HepG2 (cell line): Measurements from ENCODE around the gene PSMG4. TPM values are rescaled to one million over a fixed set of nuclear protein-coding genes. Genes with fewer than 3 reads are reported as not detected.

ENCODE experiments used
- ATAC-seq: fragments of 200-7000 bp; cut with Tn5 transposase; 3 replicates; pipeline ENCODE4 v1.9.1; 2020; ENCODE audit warnings: mild to moderate bottlenecking, moderate library complexity
- BruUV-seq: library from RNA; stranded (reverse); fragments of 400-500 nt; replicated peaks from 2 replicates; lab custom pipeline; 2021; lab: Mats Ljungman, UMichigan
- CTCF ChIA-PET: fragments of 300-600 bp; formaldehyde crosslinking; extraction: SDS; loops from one replicate; lab custom pipeline; 2021; ENCODE audit warnings: low total read pairs, inconsistent platforms, low intra/inter-chr PET ratio; lab: Yijun Ruan, JAX
- POLR2A ChIA-PET: fragments of 350-600 bp; sonication (Branson Sonifier 250); formaldehyde crosslinking; loops from one replicate; lab custom pipeline; 2020; ENCODE audit warnings: antibody characterized with exemption, inconsistent platforms; lab: Yijun Ruan, JAX
- DNase-seq: peaks from one replicate; pipeline ENCODE4 v3.0.0-alpha.2; 2015; ENCODE audit warnings: low spot score
- FAIRE-seq: peaks from 3 replicates; lab custom pipeline; 2011; peaks lifted over from hg19 to GRCh38; lab: Jason Lieb, UNC
- H2AFZ ChIP-seq: one replicate; pipeline ENCODE4 v1.6.1; 2011; ENCODE audit warnings: low read length, inconsistent platforms
- H3K27ac ChIP-seq: fragments of 300-600 bp; 3 replicates; pipeline ENCODE4 v1.8.0; 2011; ENCODE audit warnings: mixed run types, mild to moderate bottlenecking, mixed read lengths, low read length, inconsistent platforms; ENCODE audit not compliant: insufficient read depth; ENCODE audit errors: extremely low read length
- H3K27me3 ChIP-seq, 2 experiments: fragments of 200-600 bp in 1 of 2; 2 replicates in 1 of 2; 3 replicates in 1 of 2; pipeline versions ENCODE4 v1.6.0 to v1.8.0; 2011; ENCODE audit warnings: low read length in 2 of 2, mild to moderate bottlenecking in 2 of 2, moderate library complexity in 2 of 2, inconsistent platforms in 1 of 2; ENCODE audit not compliant: insufficient read depth in 2 of 2, control insufficient read depth in 1 of 2
- H3K36me3 ChIP-seq, 2 experiments: fragments of 200-600 bp in 1 of 2; replicated peaks in 1 of 2; 2 replicates in 1 of 2; 3 replicates in 1 of 2; pipeline versions ENCODE4 v1.5.1 to v1.8.0; 2011; ENCODE audit warnings: low read length in 2 of 2, inconsistent platforms in 1 of 2; ENCODE audit not compliant: insufficient read depth in 2 of 2, control insufficient read depth in 1 of 2
- H3K4me1 ChIP-seq: 2 replicates; pipeline ENCODE4 v1.5.1; 2012; ENCODE audit warnings: low read length, inconsistent platforms; ENCODE audit not compliant: insufficient read depth
- H3K4me2 ChIP-seq: 2 replicates; pipeline ENCODE4 v1.6.0; 2011; ENCODE audit warnings: low read depth, low read length, inconsistent platforms
- H3K4me3 ChIP-seq, 3 experiments: fragments of 200-600 bp in 1 of 3; sonication (generic), shearing (Covaris generic) in 1 of 3; replicated peaks in 1 of 3; 2 replicates each; pipeline ENCODE4 v1.5.1; 2011 to 2016; ENCODE audit warnings: low read length in 3 of 3, inconsistent platforms in 2 of 3, low read depth in 2 of 3, mild to moderate bottlenecking in 2 of 3, control low read depth in 1 of 3, mixed read lengths in 1 of 3; ENCODE audit not compliant: insufficient read depth in 1 of 3
- H3K79me2 ChIP-seq: one replicate; pipeline ENCODE4 v1.6.1; 2011; ENCODE audit warnings: low read length, inconsistent platforms; ENCODE audit not compliant: insufficient read depth
- H3K9ac ChIP-seq: 2 replicates; pipeline ENCODE4 v1.6.0; 2011; ENCODE audit warnings: mild to moderate bottlenecking, low read depth, low read length, inconsistent platforms; ENCODE audit not compliant: insufficient read depth
- H3K9me3 ChIP-seq: 2 replicates; pipeline ENCODE4 v1.5.1; 2012; ENCODE audit warnings: mild to moderate bottlenecking, low read length
- H4K20me1 ChIP-seq: 2 replicates; pipeline ENCODE4 v1.6.0; 2011; ENCODE audit warnings: inconsistent platforms, mild to moderate bottlenecking, low read length, moderate library complexity; ENCODE audit not compliant: insufficient read depth
- AKAP8 ChIP-seq: sonication (generic); formaldehyde crosslinking; IDR thresholded peaks from 2 replicates; pipeline ENCODE4 v1.5.1; 2020; ENCODE audit warnings: mild to moderate bottlenecking, missing genetic modification reagents
- RBM22 ChIP-seq: fragments of 200-400 bp; formaldehyde crosslinking; optimal IDR thresholded peaks from 2 replicates; pipeline ENCODE3; 2017; ENCODE audit warnings: mild to moderate bottlenecking, low read length, moderate library complexity
- ZNF792 ChIP-seq: IDR thresholded peaks from 2 replicates; pipeline ENCODE4 v1.6.1; 2016
- WGBS: methylation state at CpG from one replicate; pipeline ENCODE4 v1.1.6; 2017; ENCODE audit warnings: low lambda C conversion rate; 5-methylcytosine and 5-hydroxymethylcytosine counted together
- in situ Hi-C: cut with HindIII; loops from 2 replicates; pipeline ENCODE4 v1.10.0; 2017; ENCODE audit warnings: low pct_unique_long_range_greater_than_20kb; ENCODE audit not compliant: extremely low pct_ligation_motif_present
- intact Hi-C: fragments of 100-400 bp; cut with micrococcal nuclease; formaldehyde crosslinking; loops from one replicate; pipeline ENCODE4 v1.10.0; 2022; ENCODE audit not compliant: unreplicated experiment
- polyA plus RNA-seq, 8 experiments: library from polyadenylated mRNA; depleted of rRNA in 3 of 8; stranded (reverse) in 7 of 8; unstranded in 1 of 8; fragments of >200 nt; fragmentation: Illumina TruSeq in 4 of 8; extraction: Trizol in 4 of 8; gene quantifications; 2 replicates each; pipeline versions ENCODE4 v1.2.1 to v1.2.3, GENCODE V29; 2011 to 2016; ENCODE audit warnings: low read depth in 4 of 8, missing spikeins in 1 of 8, mixed read lengths in 1 of 8; ENCODE audit not compliant: insufficient read depth in 1 of 8
- total RNA-seq, 5 experiments: library from RNA; depleted of rRNA; stranded (reverse); fragments of >200 nt; fragmentation: Illumina TruSeq; extraction: Trizol; gene quantifications; 2 replicates each; pipeline ENCODE4 v1.2.3, GENCODE V29; 2016; ENCODE audit warnings: low read depth in 1 of 5
- TF ChIP-seq, protein P1 (sequence below): sonication (generic); formaldehyde crosslinking; IDR thresholded peaks from 2 replicates; pipeline ENCODE4 v1.4.0; 2020; ENCODE audit warnings: mild to moderate bottlenecking, missing genetic modification reagents, borderline replicate concordance

Gene PSMG4
- total and polyA plus RNA-seq, 2 of the 13 experiments (the other 11 are each of a cell fraction or from before 2014, with no cell fraction given) = 28.5 to 32.8 TPM

DNA sequence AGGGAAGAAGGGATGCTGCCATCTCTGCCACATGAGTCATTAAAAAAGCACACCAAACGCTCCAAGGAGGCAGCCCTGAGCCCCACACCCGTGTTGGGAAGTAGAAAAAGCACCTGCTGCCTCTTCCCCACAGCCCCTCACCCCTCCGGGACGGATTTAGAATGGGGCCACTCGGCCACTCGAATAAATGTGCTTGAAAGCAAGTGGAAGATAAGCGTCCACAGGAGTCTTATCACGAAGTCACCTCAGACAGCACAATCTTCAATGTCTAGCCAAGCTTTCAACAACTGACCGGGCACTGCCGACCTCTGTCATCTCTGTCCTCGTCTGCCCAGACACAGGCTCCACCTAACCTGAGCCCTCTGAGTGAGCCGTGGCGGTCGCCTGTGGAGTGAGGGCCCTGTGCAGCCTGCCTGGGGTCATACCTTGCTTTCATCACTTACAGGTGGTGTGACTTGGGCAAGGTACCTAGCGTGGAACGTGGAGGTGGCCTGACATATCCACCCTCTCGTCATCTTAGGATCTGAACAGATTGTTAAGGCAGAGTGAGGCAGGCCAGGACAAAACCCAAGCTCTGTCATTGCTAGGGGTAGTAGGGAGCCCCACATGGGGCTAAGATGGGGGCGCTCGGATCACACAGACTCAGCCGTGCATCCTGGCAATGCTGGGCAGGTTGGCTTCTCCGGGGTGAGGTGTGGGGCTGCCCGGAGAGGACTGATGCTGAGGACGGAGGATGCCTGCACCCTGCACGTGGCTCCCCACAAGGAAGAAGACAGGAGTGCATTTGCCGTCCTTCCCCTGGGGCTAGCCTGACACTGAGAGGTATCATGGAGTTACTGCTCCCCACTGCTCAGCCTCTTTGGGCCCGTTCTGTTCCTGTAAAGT lies 34.8 kb downstream of the PSMG4 start:
- intact Hi-C loops = loop anchor here (5.0 kb wide), 1 partner anchor 1569 kb away; no protein-coding TSS in a partner anchor
- no peaks in the 10 kb centered on the region for H3K9me3 ChIP-seq
- ATAC-seq = no peak
- H3K4me2 ChIP-seq = no peak overlapping the region
- in situ Hi-C loops = loop anchor here (25.0 kb wide), 1 partner anchor 694 kb away; no protein-coding TSS in a partner anchor
- H3K27me3 ChIP-seq = no peaks in the 10 kb centered on the region
- ChIA-PET POLR2A (no interaction called here), CTCF (no interaction called here)
- H4K20me1 ChIP-seq = no peaks in the 10 kb centered on the region
- no peak overlapping the region for H3K27ac ChIP-seq
- 93% methylated on average over 25 of the region's 26 CpGs for WGBS
- H3K79me2 ChIP-seq = no peaks in the 10 kb centered on the region
- H3K4me1 ChIP-seq = peaks cover 11% of the 10 kb centered on the region
- no peak overlapping the region for H3K9ac ChIP-seq
- H2AFZ ChIP-seq = no peak overlapping the region
- no TSS peak for BruUV-seq
- FAIRE-seq = no peak
- DNase-seq = no peak
- no peak overlapping the region for H3K4me3 ChIP-seq
- no peak for TF ChIP-seq AKAP8
- peak; percentile 71 for TF ChIP-seq RBM22
- TF ChIP-seq ZNF792 = no peak
- TF ChIP-seq, protein P1, sequence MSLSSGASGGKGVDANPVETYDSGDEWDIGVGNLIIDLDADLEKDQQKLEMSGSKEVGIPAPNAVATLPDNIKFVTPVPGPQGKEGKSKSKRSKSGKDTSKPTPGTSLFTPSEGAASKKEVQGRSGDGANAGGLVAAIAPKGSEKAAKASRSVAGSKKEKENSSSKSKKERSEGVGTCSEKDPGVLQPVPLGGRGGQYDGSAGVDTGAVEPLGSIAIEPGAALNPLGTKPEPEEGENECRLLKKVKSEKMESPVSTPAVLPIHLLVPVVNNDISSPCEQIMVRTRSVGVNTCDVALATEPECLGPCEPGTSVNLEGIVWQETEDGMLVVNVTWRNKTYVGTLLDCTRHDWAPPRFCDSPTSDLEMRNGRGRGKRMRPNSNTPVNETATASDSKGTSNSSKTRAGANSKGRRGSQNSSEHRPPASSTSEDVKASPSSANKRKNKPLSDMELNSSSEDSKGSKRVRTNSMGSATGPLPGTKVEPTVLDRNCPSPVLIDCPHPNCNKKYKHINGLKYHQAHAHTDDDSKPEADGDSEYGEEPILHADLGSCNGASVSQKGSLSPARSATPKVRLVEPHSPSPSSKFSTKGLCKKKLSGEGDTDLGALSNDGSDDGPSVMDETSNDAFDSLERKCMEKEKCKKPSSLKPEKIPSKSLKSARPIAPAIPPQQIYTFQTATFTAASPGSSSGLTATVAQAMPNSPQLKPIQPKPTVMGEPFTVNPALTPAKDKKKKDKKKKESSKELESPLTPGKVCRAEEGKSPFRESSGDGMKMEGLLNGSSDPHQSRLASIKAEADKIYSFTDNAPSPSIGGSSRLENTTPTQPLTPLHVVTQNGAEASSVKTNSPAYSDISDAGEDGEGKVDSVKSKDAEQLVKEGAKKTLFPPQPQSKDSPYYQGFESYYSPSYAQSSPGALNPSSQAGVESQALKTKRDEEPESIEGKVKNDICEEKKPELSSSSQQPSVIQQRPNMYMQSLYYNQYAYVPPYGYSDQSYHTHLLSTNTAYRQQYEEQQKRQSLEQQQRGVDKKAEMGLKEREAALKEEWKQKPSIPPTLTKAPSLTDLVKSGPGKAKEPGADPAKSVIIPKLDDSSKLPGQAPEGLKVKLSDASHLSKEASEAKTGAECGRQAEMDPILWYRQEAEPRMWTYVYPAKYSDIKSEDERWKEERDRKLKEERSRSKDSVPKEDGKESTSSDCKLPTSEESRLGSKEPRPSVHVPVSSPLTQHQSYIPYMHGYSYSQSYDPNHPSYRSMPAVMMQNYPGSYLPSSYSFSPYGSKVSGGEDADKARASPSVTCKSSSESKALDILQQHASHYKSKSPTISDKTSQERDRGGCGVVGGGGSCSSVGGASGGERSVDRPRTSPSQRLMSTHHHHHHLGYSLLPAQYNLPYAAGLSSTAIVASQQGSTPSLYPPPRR (CRISPR knock-in tag) = no peak
- H3K36me3 ChIP-seq = peaks cover 57 to 95% of the 10 kb centered on the region in 2 experiments
